A549 treated with ZK216348 at 1 μM for 4 hours (cell line): ENCODE measurements around the gene OR10K2. TPM values are rescaled to one million over a fixed set of nuclear protein-coding genes. Genes with fewer than 3 reads are reported as not detected.

Experiments used
- total RNA-seq: library from RNA; stranded (reverse); fragments of 200-300 nt; extraction: Qiagen RNA extraction; gene quantifications from 5 replicates; pipeline ENCODE4 v1.2.3, GENCODE V29; 2022; ENCODE audit warnings: low read depth

Gene OR10K2, protein sequence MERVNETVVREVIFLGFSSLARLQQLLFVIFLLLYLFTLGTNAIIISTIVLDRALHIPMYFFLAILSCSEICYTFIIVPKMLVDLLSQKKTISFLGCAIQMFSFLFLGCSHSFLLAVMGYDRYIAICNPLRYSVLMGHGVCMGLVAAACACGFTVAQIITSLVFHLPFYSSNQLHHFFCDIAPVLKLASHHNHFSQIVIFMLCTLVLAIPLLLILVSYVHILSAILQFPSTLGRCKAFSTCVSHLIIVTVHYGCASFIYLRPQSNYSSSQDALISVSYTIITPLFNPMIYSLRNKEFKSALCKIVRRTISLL
- total RNA-seq, result not detected in 5 replicates

DNA sequence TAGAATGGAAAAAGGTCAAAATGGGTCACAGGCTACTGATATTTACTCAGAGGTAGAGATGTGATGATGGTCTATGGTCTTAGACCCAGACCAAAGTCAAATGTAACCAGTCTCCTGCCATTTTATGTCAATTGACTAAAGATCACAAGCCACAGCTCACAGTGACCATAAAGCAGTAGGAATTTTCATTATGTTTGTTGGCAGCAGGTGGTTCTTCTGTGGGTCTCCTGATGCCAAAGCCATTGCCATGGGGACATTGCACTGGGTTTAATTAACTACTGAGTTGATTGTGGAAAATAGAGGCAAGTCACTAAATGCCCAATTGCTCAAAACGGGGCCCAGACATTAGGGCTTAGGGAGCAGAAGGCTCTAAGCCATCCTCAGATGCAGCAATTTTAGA lies at the start of gene OR10K2:
Gene OR10K2 (minus strand): TSS at position 101 of the 400 bp plus-strand sequence. CDS start 5,371 bp downstream, outside the sequence.

DNA sequence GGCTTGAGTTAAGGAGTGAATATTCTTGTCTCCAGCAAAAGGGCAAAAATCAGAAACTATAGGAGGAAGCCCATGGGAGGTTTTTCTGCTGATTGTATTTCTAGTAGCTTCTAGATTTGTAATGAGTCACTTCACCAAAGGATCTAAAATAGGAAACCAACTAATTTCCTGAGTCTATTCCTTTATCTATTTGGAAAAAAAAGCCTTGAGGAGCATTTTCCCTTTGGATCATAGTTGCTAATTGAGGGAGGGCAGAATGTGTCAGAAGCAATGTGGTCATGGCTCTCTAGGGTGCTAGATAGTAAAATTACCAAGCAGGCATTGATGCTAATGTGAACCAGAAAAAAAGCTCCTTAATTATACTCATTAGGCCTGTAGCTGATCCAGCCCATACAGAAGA lies 45.9 kb upstream of the OR10K2 start, which contains the start of gene OR10R2:
Gene OR10R2 (plus strand): TSS at position 301 of the 400 bp plus-strand sequence. CDS start 106 bp downstream, outside the sequence.

DNA sequence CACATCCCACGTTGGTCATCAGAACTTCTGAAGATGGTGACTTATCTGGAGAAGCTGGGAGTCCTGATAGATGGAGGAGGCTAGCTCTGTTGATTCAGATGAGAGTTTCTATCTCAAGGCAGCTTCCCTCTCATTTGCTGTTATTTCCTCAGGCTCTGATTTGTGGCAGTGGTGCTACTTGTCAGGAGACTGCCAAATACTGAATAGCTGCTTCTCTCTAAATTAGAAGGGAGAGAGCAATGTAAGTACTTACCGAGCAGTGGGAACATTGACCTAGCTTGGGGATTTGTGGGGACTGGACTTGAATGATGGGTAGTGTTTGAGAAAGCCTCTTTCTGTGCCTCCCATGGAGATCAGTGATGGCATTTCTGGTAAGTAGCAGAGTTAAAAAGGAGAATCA lies 35.5 kb upstream of the OR10K2 start, which contains the start of gene OR10K1:
Gene OR10K1 (plus strand): TSS at position 301 of the 400 bp plus-strand sequence. CDS start 3,728 bp downstream, outside the sequence.

DNA sequence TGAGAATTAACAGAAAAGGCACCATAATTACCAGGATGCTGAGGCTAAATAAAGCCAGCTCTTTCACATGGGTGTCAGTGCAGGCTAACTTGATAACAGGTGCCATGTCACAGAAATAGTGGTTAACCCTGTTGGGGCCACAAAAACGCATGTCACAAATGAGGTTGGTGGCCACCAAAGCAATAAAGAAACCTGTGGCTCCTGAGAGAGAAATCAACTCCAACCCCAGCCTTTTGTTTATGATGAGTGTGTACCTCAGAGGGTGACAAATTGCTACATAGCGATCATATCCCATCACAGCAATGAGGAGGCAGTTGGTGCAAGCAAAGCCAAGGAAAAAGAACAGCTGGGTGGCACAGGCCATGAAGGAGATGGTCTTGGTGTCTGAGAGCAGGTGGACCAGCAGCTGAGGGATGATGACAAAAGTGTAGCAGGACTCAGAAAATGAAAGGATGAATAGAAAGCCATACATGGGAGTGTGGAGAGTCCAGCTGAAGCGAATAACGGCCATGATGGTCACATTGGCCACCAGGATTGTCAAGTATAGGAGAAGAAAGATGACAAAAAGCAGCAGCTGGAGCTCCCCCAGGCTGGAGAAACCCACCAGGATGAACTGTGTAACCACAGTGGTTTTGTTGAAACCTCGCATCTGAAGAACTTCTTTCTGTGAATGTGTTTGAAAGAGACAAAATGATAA lies 27.1 kb downstream of the OR10K2 start, which contains the start of gene OR10T2:
Gene OR10T2 (minus strand): TSS at position 649 of the 697 bp plus-strand sequence. CDS start 0 bp downstream, at position 649.

Other genes with a start within 250 kb of the OR10K2 start
- 0.06 to 0.14 TPM in 2 of 5 replicates, not detected in the others for gene CD1D, start 245.3 kb downstream of the OR10K2 start, total RNA-seq
- not detected in 5 replicates for gene CD1A, start 171.8 kb downstream of the OR10K2 start, total RNA-seq
- not detected in 5 replicates for gene CD1C, start 136.3 kb downstream of the OR10K2 start, total RNA-seq
- gene CD1B, start 94.7 kb downstream of the OR10K2 start, total RNA-seq, result not detected in 5 replicates
- not detected in 5 replicates for gene CD1E, start 72.3 kb downstream of the OR10K2 start, total RNA-seq
- not detected in 5 replicates for gene OR10T2, start 26.8 kb downstream of the OR10K2 start, total RNA-seq
- gene OR10K1, start 35.6 kb upstream of the OR10K2 start, total RNA-seq, result not detected in 5 replicates
- not detected in 5 replicates for gene OR10R2, start 46.0 kb upstream of the OR10K2 start, total RNA-seq
- not detected in 5 replicates for gene OR6Y1, start 128.2 kb upstream of the OR10K2 start, total RNA-seq
- not detected in 5 replicates for gene OR6P1, start 144.3 kb upstream of the OR10K2 start, total RNA-seq
- not detected in 5 replicates for gene OR10X1, start 153.7 kb upstream of the OR10K2 start, total RNA-seq
- not detected in 5 replicates for gene OR10Z1, start 179.0 kb upstream of the OR10K2 start, total RNA-seq